Subcutaneous adipose tissue (tissue), 4 donors: Measurements from ENCODE around the gene MT1HL1. TPM values are rescaled to one million over a fixed set of nuclear protein-coding genes. Genes with fewer than 3 reads are reported as not detected.

Experiments used
- CTCF ChIP-seq: fragments of 450-650 bp; IDR thresholded peaks from one replicate; pipeline ENCODE4 v1.5.1; 2016; ENCODE audit warnings: low read depth, mild to moderate bottlenecking, control low read depth, antibody characterized with exemption, moderate library complexity
- total RNA-seq, 4 donors: library from RNA; depleted of rRNA; stranded (reverse); fragments of >200 nt; gene quantifications; one replicate each; pipeline ENCODE4 v1.1.0, GENCODE V29; 2016

MT1HL1 gene
- total RNA-seq: not detected

GRCh38 chr1:237004116-237004515 lies at the start of gene MT1HL1:
Gene MT1HL1, minus strand, starts transcription at chr1:237004441. Its CDS starts 69 bp downstream, at chr1:237004372.
- no peak for TF ChIP-seq CTCF

GRCh38 chr1:237050915-237051314 lies 46.7 kb upstream of the MT1HL1 start:
- no peak for TF ChIP-seq CTCF

GRCh38 chr1:237050185-237050584 lies 45.9 kb upstream of the MT1HL1 start:
- no peak for TF ChIP-seq CTCF

GRCh38 chr1:237048803-237049202 lies 44.6 kb upstream of the MT1HL1 start:
- no peak for TF ChIP-seq CTCF

GRCh38 chr1:237045278-237046016 lies 41.2 kb upstream of the MT1HL1 start:
- TF ChIP-seq CTCF: no peak

GRCh38 chr1:237043846-237044636 lies 39.8 kb upstream of the MT1HL1 start:
- no peak for TF ChIP-seq CTCF

GRCh38 chr1:237042892-237043576 lies 38.8 kb upstream of the MT1HL1 start:
- no peak for TF ChIP-seq CTCF
